ENCODE results near the gene ANGPTL1. TPM values are rescaled to one million over a fixed set of nuclear protein-coding genes. Genes with fewer than 3 reads are reported as not detected.

Gene ANGPTL1
- polyA plus RNA-seq, 1 donor from 2014 or later, result not detected

DNA sequence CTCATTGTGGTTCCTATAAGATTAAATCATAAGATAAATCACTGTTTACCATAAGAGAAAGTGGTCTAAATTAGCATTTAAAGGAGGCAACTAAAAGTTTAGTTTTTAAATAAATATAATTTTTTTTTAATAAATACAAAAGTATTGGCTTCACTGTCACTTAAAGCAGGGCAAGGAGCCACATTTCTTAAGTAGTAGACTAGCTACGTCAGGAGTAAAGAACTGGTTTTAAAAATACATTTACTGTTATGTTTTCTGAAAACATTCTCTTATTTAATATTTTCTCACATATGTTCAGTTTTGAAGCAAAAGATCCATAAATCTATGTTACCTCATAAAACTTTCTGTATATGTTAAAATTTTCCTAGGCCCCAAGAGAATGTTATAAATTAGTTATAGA, 2.2 kb downstream of the ANGPTL1 start:
- Histone ChIP-seq H2AFZ (ENCODE audit: low read depth, low read length) (no peak overlapping the region), H3K79me2 (replicated peaks; ENCODE audit: insufficient read depth, low read length) (no peaks in the 10 kb centered on the region), H3K9me2 (ENCODE audit: insufficient read depth, low read length) (no peaks in the 10 kb centered on the region), H3K9me3 (ENCODE audit: low read length) (no peaks in the 10 kb centered on the region), H3K27ac (ENCODE audit: low read length) (no peak overlapping the region), H3K9ac (ENCODE audit: low read length) (no peak overlapping the region), H3K36me3 (ENCODE audit: insufficient read depth, low read length) (no peaks in the 10 kb centered on the region), H3K4me2 (ENCODE audit: low read length) (no peak overlapping the region), H4K20me1 (ENCODE audit: insufficient read depth) (no peaks in the 10 kb centered on the region), H3K4me3 (ENCODE audit: low read length) (no peak overlapping the region), H3K27me3 (ENCODE audit: insufficient read depth, low read depth, low read length) (no peaks in the 10 kb centered on the region), H3F3A (ENCODE audit: insufficient read depth, low read length, poor library complexity, severe bottlenecking) (no peaks in the 10 kb centered on the region)
- TF ChIP-seq RAD21 (conservative IDR thresholded peaks at IDR 0.05) (no peak), POLR2AphosphoS5 (IDR thresholded peaks at IDR 0.05) (no peak), MXI1 (conservative IDR thresholded peaks at IDR 0.05; ENCODE audit: poor library complexity, severe bottlenecking) (no peak), TAF1 (IDR thresholded peaks at IDR 0.05; ENCODE audit: low read depth) (no peak), SMC3 (conservative IDR thresholded peaks at IDR 0.05; ENCODE audit: poor library complexity) (no peak), EZH2 (IDR thresholded peaks at IDR 0.05; ENCODE audit: borderline replicate concordance, insufficient read depth, low read length, poor library complexity, severe bottlenecking) (no peak), EP300 (conservative IDR thresholded peaks at IDR 0.05; ENCODE audit: poor library complexity, severe bottlenecking) (no peak)
- TF ChIP-seq, protein P1, sequence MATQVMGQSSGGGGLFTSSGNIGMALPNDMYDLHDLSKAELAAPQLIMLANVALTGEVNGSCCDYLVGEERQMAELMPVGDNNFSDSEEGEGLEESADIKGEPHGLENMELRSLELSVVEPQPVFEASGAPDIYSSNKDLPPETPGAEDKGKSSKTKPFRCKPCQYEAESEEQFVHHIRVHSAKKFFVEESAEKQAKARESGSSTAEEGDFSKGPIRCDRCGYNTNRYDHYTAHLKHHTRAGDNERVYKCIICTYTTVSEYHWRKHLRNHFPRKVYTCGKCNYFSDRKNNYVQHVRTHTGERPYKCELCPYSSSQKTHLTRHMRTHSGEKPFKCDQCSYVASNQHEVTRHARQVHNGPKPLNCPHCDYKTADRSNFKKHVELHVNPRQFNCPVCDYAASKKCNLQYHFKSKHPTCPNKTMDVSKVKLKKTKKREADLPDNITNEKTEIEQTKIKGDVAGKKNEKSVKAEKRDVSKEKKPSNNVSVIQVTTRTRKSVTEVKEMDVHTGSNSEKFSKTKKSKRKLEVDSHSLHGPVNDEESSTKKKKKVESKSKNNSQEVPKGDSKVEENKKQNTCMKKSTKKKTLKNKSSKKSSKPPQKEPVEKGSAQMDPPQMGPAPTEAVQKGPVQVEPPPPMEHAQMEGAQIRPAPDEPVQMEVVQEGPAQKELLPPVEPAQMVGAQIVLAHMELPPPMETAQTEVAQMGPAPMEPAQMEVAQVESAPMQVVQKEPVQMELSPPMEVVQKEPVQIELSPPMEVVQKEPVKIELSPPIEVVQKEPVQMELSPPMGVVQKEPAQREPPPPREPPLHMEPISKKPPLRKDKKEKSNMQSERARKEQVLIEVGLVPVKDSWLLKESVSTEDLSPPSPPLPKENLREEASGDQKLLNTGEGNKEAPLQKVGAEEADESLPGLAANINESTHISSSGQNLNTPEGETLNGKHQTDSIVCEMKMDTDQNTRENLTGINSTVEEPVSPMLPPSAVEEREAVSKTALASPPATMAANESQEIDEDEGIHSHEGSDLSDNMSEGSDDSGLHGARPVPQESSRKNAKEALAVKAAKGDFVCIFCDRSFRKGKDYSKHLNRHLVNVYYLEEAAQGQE (IDR thresholded peaks at IDR 0.05; ENCODE audit: borderline replicate concordance), result no peak
- TF ChIP-seq, protein P2, sequence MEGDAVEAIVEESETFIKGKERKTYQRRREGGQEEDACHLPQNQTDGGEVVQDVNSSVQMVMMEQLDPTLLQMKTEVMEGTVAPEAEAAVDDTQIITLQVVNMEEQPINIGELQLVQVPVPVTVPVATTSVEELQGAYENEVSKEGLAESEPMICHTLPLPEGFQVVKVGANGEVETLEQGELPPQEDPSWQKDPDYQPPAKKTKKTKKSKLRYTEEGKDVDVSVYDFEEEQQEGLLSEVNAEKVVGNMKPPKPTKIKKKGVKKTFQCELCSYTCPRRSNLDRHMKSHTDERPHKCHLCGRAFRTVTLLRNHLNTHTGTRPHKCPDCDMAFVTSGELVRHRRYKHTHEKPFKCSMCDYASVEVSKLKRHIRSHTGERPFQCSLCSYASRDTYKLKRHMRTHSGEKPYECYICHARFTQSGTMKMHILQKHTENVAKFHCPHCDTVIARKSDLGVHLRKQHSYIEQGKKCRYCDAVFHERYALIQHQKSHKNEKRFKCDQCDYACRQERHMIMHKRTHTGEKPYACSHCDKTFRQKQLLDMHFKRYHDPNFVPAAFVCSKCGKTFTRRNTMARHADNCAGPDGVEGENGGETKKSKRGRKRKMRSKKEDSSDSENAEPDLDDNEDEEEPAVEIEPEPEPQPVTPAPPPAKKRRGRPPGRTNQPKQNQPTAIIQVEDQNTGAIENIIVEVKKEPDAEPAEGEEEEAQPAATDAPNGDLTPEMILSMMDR (IDR thresholded peaks at IDR 0.05; ENCODE audit: poor library complexity, severe bottlenecking), result no peak

DNA sequence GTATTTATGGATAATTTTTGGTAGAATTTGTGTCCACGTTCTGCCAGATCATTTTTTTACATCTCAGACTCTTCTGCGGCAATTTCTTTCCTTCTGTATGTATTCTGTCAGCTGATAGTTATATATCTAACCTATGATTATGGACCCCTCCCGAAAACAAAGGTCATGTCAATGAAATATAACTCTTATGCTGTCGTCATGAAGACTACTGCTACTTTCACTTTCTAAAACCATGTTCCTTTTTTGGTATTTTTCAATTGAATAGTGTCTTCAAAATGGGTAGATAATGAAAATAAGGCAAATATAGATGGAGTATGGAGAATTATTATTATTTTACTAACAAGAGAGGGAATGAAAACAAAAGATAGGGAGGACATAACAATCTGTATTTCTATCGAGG, 3.2 kb downstream of the ANGPTL1 start:
- Histone ChIP-seq H3F3A (ENCODE audit: insufficient read depth, low read length, poor library complexity, severe bottlenecking) (no peaks in the 10 kb centered on the region), H3K4me3 (ENCODE audit: low read length) (no peak overlapping the region), H3K79me2 (replicated peaks; ENCODE audit: insufficient read depth, low read length) (no peaks in the 10 kb centered on the region), H3K4me2 (ENCODE audit: low read length) (no peak overlapping the region), H3K27ac (ENCODE audit: low read length) (no peak overlapping the region), H2AFZ (ENCODE audit: low read depth, low read length) (no peak overlapping the region), H3K9ac (ENCODE audit: low read length) (no peak overlapping the region), H4K20me1 (ENCODE audit: insufficient read depth) (no peaks in the 10 kb centered on the region), H3K9me2 (ENCODE audit: insufficient read depth, low read length) (no peaks in the 10 kb centered on the region), H3K27me3 (ENCODE audit: insufficient read depth, low read depth, low read length) (no peaks in the 10 kb centered on the region), H3K36me3 (ENCODE audit: insufficient read depth, low read length) (no peaks in the 10 kb centered on the region), H3K9me3 (ENCODE audit: low read length) (no peaks in the 10 kb centered on the region)
- no peak for TF ChIP-seq EP300 (conservative IDR thresholded peaks at IDR 0.05; ENCODE audit: poor library complexity, severe bottlenecking)

DNA sequence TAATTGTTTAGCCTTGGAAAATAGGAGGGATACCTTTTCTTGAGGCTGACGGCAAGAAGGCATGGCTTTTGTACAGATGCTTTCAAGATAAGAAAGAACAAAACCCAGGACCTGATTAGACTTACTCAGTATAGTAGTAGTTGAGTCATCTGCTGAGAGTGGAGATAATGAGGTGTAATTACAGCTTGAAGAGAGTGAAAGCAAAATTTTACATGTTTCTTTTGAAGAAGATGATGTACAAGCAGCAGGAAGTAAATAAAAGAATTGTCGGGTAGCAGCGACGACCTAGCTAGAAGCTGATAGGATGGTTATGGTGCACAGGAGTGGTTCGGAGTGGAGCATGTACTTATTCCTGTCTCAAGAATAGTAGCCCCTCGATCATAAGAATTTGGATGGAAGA, 6.6 kb downstream of the ANGPTL1 start:
- no peak overlapping the region for H3K9ac ChIP-seq (ENCODE audit: low read length)
- TF ChIP-seq EP300 (conservative IDR thresholded peaks at IDR 0.05; ENCODE audit: poor library complexity, severe bottlenecking) (no peak), RAD21 (conservative IDR thresholded peaks at IDR 0.05) (no peak), SMC3 (conservative IDR thresholded peaks at IDR 0.05; ENCODE audit: poor library complexity) (no peak), TAF1 (IDR thresholded peaks at IDR 0.05; ENCODE audit: low read depth) (no peak), MXI1 (conservative IDR thresholded peaks at IDR 0.05; ENCODE audit: poor library complexity, severe bottlenecking) (no peak)
- TF ChIP-seq, protein P1 (IDR thresholded peaks at IDR 0.05; ENCODE audit: borderline replicate concordance), result no peak
- TF ChIP-seq, protein P2 (IDR thresholded peaks at IDR 0.05; ENCODE audit: poor library complexity, severe bottlenecking), result no peak
- no peaks in the 10 kb centered on the region for H4K20me1 ChIP-seq (ENCODE audit: insufficient read depth)
- H2AFZ ChIP-seq (ENCODE audit: low read depth, low read length), result no peak overlapping the region
- H3K4me2 ChIP-seq (ENCODE audit: low read length), result no peak overlapping the region
- H3F3A ChIP-seq (ENCODE audit: insufficient read depth, low read length, poor library complexity, severe bottlenecking), result no peaks in the 10 kb centered on the region
- no peaks in the 10 kb centered on the region for H3K79me2 ChIP-seq (replicated peaks; ENCODE audit: insufficient read depth, low read length)
- no peak overlapping the region for H3K27ac ChIP-seq (ENCODE audit: low read length)
- H3K27me3 ChIP-seq (ENCODE audit: insufficient read depth, low read depth, low read length), result no peaks in the 10 kb centered on the region
- H3K9me2 ChIP-seq (ENCODE audit: insufficient read depth, low read length), result no peaks in the 10 kb centered on the region
- no peak overlapping the region for H3K4me3 ChIP-seq (ENCODE audit: low read length)
- H3K36me3 ChIP-seq (ENCODE audit: insufficient read depth, low read length), result no peaks in the 10 kb centered on the region
- H3K9me3 ChIP-seq (ENCODE audit: low read length), result no peaks in the 10 kb centered on the region

Data from neural cell (in vitro differentiated cells).